Measurements from ENCODE around the gene POMGNT2.

POMGNT2 gene

DNA sequence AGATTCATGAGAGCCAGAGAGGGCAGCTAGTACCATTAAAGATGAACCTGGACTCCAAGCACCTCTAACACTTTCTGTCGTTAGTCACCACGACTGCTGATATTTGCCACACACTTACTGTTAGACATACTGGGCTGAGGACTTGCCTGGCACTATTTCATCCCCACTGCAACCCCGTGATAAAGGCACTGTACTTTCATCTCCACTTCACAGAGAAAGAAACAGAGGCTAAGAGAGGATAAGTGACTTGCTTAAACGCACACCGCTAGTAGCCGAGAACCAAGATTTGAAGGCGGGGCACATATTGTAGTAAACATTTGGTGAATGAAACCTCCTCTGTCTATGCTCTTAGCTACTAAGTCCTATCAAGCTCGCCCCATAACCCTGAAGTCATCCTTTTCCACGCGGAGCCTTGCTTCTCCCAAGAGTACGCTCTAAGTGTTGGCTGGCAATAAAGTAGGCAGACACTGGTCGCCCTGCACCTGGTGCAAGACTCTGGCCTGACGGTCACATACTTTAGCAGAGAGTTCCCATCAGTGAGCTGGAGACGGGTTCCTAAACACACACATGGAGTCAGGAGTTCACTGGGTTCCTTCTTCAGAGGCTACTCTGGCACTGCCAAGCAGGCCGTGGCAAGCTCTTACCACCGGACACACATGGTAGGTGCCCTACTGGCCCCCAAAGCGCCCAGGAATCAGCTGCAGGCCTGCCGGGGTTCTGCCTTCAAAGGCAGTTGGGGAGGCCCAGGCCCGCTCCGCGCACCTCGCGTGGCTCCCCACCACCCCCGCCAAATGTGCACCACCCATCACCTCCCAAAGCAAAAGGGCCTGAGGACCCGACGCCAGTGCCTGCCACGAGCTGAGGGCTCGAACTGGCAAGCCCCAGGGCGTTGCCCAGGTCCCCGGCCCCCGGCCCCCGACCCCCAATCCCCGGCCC is 951 bp downstream of the POMGNT2 start:
- Histone ChIP-seq H3K4me1 (ENCODE audit: insufficient read depth, low read length, severe bottlenecking) (no peaks in the 10 kb centered on the region), H3K9me3 (ENCODE audit: low read length) (no peaks in the 10 kb centered on the region), H3K79me2 (ENCODE audit: insufficient read depth, low read length) (no peaks in the 10 kb centered on the region), H2AFZ (ENCODE audit: low read length) (no peak overlapping the region), H3K4me3 (ENCODE audit: low read depth, low read length, poor library complexity, severe bottlenecking) (no peak overlapping the region), H3K9me2 (ENCODE audit: low read depth, low read length) (no peaks in the 10 kb centered on the region), H3K27ac (ENCODE audit: low read depth, low read length, poor library complexity, severe bottlenecking) (no peak overlapping the region), H3K27me3 (ENCODE audit: insufficient read depth, low read length) (no peaks in the 10 kb centered on the region), H3K4me2 (ENCODE audit: low read length) (no peak overlapping the region), H4K20me1 (ENCODE audit: insufficient read depth, low read length) (no peaks in the 10 kb centered on the region), H3F3A (ENCODE audit: insufficient read depth, low read length) (no peaks in the 10 kb centered on the region), H3K9ac (ENCODE audit: low read length) (no peak overlapping the region), H3K36me3 (ENCODE audit: insufficient read depth, low read length) (no peaks in the 10 kb centered on the region)
- no peak for TF ChIP-seq CTCF (IDR thresholded peaks at IDR 0.05; ENCODE audit: low read length)
- no peak for TF ChIP-seq EZH2 (IDR thresholded peaks at IDR 0.05; ENCODE audit: borderline replicate concordance, low read length)

- H3K4me2 ChIP-seq (ENCODE audit: low read length), result no peak overlapping the region
- no peak overlapping the region for H3K9ac ChIP-seq (ENCODE audit: low read length)
- no peaks in the 10 kb centered on the region for H3F3A ChIP-seq (ENCODE audit: insufficient read depth, low read length)
- no peak overlapping the region for H3K4me3 ChIP-seq (ENCODE audit: low read depth, low read length, poor library complexity, severe bottlenecking)
- no peaks in the 10 kb centered on the region for H3K9me3 ChIP-seq (ENCODE audit: low read length)
- H3K27ac ChIP-seq (ENCODE audit: low read depth, low read length, poor library complexity, severe bottlenecking), result no peak overlapping the region
- H3K36me3 ChIP-seq (ENCODE audit: insufficient read depth, low read length), result no peaks in the 10 kb centered on the region
- H3K9me2 ChIP-seq (ENCODE audit: low read depth, low read length), result no peaks in the 10 kb centered on the region
- no peaks in the 10 kb centered on the region for H3K27me3 ChIP-seq (ENCODE audit: insufficient read depth, low read length)
- H3K4me1 ChIP-seq (ENCODE audit: insufficient read depth, low read length, severe bottlenecking), result no peaks in the 10 kb centered on the region
- H4K20me1 ChIP-seq (ENCODE audit: insufficient read depth, low read length), result no peaks in the 10 kb centered on the region
- TF ChIP-seq EZH2 (IDR thresholded peaks at IDR 0.05; ENCODE audit: borderline replicate concordance, low read length) (no peak), CTCF (IDR thresholded peaks at IDR 0.05; ENCODE audit: low read length) (no peak)
- no peaks in the 10 kb centered on the region for H3K79me2 ChIP-seq (ENCODE audit: insufficient read depth, low read length)
- H2AFZ ChIP-seq (ENCODE audit: low read length), result no peak overlapping the region
Observed at GRCh38 chr3:43104039-43104438, 1.8 kb downstream of the POMGNT2 start.

GRCh38 chr3:43102773-43103480 is 3.0 kb downstream of the POMGNT2 start:
- H3K36me3 ChIP-seq (ENCODE audit: insufficient read depth, low read length), result no peaks in the 10 kb centered on the region
- H3K79me2 ChIP-seq (ENCODE audit: insufficient read depth, low read length), result no peaks in the 10 kb centered on the region
- no peak overlapping the region for H3K4me2 ChIP-seq (ENCODE audit: low read length)
- TF ChIP-seq CTCF (IDR thresholded peaks at IDR 0.05; ENCODE audit: low read length), result no peak
- TF ChIP-seq EZH2 (IDR thresholded peaks at IDR 0.05; ENCODE audit: borderline replicate concordance, low read length), result no peak
- H3K27me3 ChIP-seq (ENCODE audit: insufficient read depth, low read length), result no peaks in the 10 kb centered on the region
- H3K9ac ChIP-seq (ENCODE audit: low read length), result no peak overlapping the region
- no peaks in the 10 kb centered on the region for H3K4me1 ChIP-seq (ENCODE audit: insufficient read depth, low read length, severe bottlenecking)
- no peak overlapping the region for H3K4me3 ChIP-seq (ENCODE audit: low read depth, low read length, poor library complexity, severe bottlenecking)
- no peaks in the 10 kb centered on the region for H3F3A ChIP-seq (ENCODE audit: insufficient read depth, low read length)
- H3K9me2 ChIP-seq (ENCODE audit: low read depth, low read length), result no peaks in the 10 kb centered on the region
- H4K20me1 ChIP-seq (ENCODE audit: insufficient read depth, low read length), result no peaks in the 10 kb centered on the region
- no peak overlapping the region for H2AFZ ChIP-seq (ENCODE audit: low read length)
- no peak overlapping the region for H3K27ac ChIP-seq (ENCODE audit: low read depth, low read length, poor library complexity, severe bottlenecking)
- H3K9me3 ChIP-seq (ENCODE audit: low read length), result no peaks in the 10 kb centered on the region
